ENCODE measurements around the gene APOBEC3H. TPM values are rescaled to one million over a fixed set of nuclear protein-coding genes. Genes with fewer than 3 reads are reported as not detected.
"Not testable (repeated sequence)": the region's sequence is repeated elsewhere in the genome, so short reads cannot be mapped to it uniquely, and the experiment has no call there.

APOBEC3H gene
- polyA plus RNA-seq (2013, experiment 1 of 2) = 0.14 TPM
- 0.14 TPM for polyA plus RNA-seq (2013, experiment 2 of 2)

DNA sequence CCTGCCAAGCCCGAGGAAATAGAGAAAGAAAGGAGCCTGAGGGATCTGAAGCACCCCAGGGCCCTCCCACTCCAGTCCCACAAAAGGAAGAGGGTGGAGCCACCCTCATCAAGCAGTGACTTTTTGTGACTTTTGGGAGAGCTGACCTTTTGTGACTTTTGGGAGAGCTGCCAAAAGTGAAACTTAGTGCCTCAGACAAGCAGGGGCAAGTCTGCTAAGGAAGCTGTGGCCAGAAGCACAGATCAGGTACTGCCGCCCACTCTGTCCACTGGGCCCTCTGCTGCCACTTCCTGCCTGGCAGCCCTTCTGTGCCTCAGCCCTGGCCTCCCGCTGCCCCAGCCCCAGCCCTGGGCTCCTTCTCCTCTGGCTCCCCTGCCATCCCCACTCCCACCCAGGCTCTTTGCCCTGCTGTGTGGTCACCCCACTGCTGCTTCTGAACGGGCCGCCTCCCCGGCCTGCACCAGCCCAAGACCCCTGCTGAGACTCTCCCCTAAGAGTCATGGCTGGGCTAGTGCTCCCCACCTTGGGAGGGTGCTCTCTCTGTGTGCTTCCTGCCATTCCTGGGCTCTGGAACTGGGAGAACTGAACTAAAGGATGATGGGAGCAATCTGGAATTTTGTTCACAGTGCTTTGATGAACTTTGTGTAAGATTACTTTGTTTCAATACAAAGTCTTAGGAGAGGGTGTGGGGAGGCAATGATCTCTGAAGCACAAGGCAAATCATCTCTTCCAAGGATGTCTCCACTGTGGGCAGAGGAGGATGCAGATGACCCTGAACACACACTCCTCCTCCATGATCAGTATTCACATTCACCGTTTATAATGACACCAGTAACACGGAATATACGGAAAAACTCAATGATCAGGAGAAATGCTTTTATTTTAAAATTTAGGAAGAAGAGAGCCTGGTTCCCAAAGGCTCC lies at the start of gene APOBEC3H:
Gene APOBEC3H, plus strand, starts transcription at position 147 of the 923 bp plus-strand sequence. CDS start 3,035 bp downstream, outside the sequence.
- H2BK5ac ChIP-seq (ENCODE audit: low read length) = no peak within 1 kb of the TSS
- no peaks in the 10 kb centered on the region for H3K79me2 ChIP-seq (ENCODE audit: control insufficient read depth, insufficient read depth, low read length)
- H2AK5ac ChIP-seq (ENCODE audit: low read length) = peak within 1 kb of the TSS; percentile 76
- H3K27ac ChIP-seq (ENCODE audit: low read depth, low read length) = peak within 1 kb of the TSS; percentile 9
- no peaks in the 10 kb centered on the region for H3K36me3 ChIP-seq (ENCODE audit: control insufficient read depth, insufficient read depth, low read length)
- H3K4me3 ChIP-seq (ENCODE audit: low read length) = no peak within 1 kb of the TSS
- no peak for DNase-seq
- H2BK15ac ChIP-seq (replicated peaks; ENCODE audit: low read depth) = no peak within 1 kb of the TSS
- no peak within 1 kb of the TSS for H4K8ac ChIP-seq (ENCODE audit: low read depth, low read length)
- H3K4ac ChIP-seq (ENCODE audit: low read depth, low read length) = peak within 1 kb of the TSS; percentile 17
- WGBS (ENCODE audit: extremely low coverage, insufficient coverage, low lambda C conversion rate) = no CpG with 5 or more reads among the region's 9 CpGs
- no peak within 1 kb of the TSS for H3K23ac ChIP-seq (ENCODE audit: low read length)
- peaks cover 6% of the 10 kb centered on the region for H3K4me1 ChIP-seq (ENCODE audit: control insufficient read depth, low read depth, low read length)
- peak within 1 kb of the TSS; percentile 8 for H3K18ac ChIP-seq (ENCODE audit: low read length)
- H3K79me1 ChIP-seq (ENCODE audit: low read length) = no peaks in the 10 kb centered on the region
- no peaks in the 10 kb centered on the region for H3K27me3 ChIP-seq (ENCODE audit: insufficient read depth, low read length, poor library complexity)
- H2BK120ac ChIP-seq (ENCODE audit: low read depth, low read length) = no peak within 1 kb of the TSS
- H3K9ac ChIP-seq (ENCODE audit: low read length) = peak within 1 kb of the TSS; percentile 14
- no peak within 1 kb of the TSS for H4K5ac ChIP-seq (ENCODE audit: low read length)
- H3K4me2 ChIP-seq (ENCODE audit: low read length) = no peak within 1 kb of the TSS
- peak within 1 kb of the TSS; percentile 70 for H3K56ac ChIP-seq (ENCODE audit: low read length)

DNA sequence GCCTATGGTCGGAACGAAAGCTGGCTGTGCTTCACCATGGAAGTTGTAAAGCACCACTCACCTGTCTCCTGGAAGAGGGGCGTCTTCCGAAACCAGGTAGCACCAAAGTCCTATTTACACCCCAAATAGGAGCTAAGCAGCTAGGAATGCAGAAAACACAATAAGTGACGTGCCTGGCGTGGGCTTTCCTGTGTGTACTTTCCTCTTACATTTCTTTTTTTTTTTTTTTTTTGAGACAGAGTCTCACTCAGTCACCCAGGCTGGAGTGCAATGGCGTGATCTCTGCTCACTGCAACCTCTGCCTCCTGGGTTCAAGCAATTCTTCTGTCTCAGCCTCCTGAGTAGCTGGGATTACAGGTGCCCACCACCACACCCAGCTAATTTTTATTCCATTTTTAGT lies 47.6 kb upstream of the APOBEC3H start:
- not testable (repeated sequence) for H2BK15ac ChIP-seq (replicated peaks; ENCODE audit: low read depth); H3K9ac ChIP-seq (ENCODE audit: low read length); H2BK120ac ChIP-seq (ENCODE audit: low read depth, low read length); H2BK5ac ChIP-seq (ENCODE audit: low read length); H3K27me3 ChIP-seq (ENCODE audit: insufficient read depth, low read length, poor library complexity); H3K79me1 ChIP-seq (ENCODE audit: low read length); H3K4me1 ChIP-seq (ENCODE audit: control insufficient read depth, low read depth, low read length); H4K8ac ChIP-seq (ENCODE audit: low read depth, low read length); H3K18ac ChIP-seq (ENCODE audit: low read length); H3K79me2 ChIP-seq (ENCODE audit: control insufficient read depth, insufficient read depth, low read length); DNase-seq; H2AK5ac ChIP-seq (ENCODE audit: low read length); H4K5ac ChIP-seq (ENCODE audit: low read length); H3K27ac ChIP-seq (ENCODE audit: low read depth, low read length); H3K36me3 ChIP-seq (ENCODE audit: control insufficient read depth, insufficient read depth, low read length); H3K23ac ChIP-seq (ENCODE audit: low read length); H3K4ac ChIP-seq (ENCODE audit: low read depth, low read length); H3K4me2 ChIP-seq (ENCODE audit: low read length); H3K56ac ChIP-seq (ENCODE audit: low read length); H3K4me3 ChIP-seq (ENCODE audit: low read length)
- no CpG with 5 or more reads among the region's 7 CpGs for WGBS (ENCODE audit: extremely low coverage, insufficient coverage, low lambda C conversion rate)

- H3K27ac ChIP-seq (ENCODE audit: low read depth, low read length); H3K4me3 ChIP-seq (ENCODE audit: low read length); H3K27me3 ChIP-seq (ENCODE audit: insufficient read depth, low read length, poor library complexity); H3K4me2 ChIP-seq (ENCODE audit: low read length); H4K5ac ChIP-seq (ENCODE audit: low read length); H4K8ac ChIP-seq (ENCODE audit: low read depth, low read length); H3K36me3 ChIP-seq (ENCODE audit: control insufficient read depth, insufficient read depth, low read length); H2BK5ac ChIP-seq (ENCODE audit: low read length); H2BK15ac ChIP-seq (replicated peaks; ENCODE audit: low read depth); H2BK120ac ChIP-seq (ENCODE audit: low read depth, low read length); H3K79me2 ChIP-seq (ENCODE audit: control insufficient read depth, insufficient read depth, low read length); H3K18ac ChIP-seq (ENCODE audit: low read length); H3K79me1 ChIP-seq (ENCODE audit: low read length); DNase-seq; H3K4me1 ChIP-seq (ENCODE audit: control insufficient read depth, low read depth, low read length); H3K4ac ChIP-seq (ENCODE audit: low read depth, low read length); H2AK5ac ChIP-seq (ENCODE audit: low read length); H3K9ac ChIP-seq (ENCODE audit: low read length): not testable (repeated sequence)
- Histone ChIP-seq H3K56ac (ENCODE audit: low read length) (peak overlapping the region; percentile 42), H3K23ac (ENCODE audit: low read length) (peak overlapping the region; percentile 89)
- WGBS (ENCODE audit: extremely low coverage, insufficient coverage, low lambda C conversion rate) = no CpG with 5 or more reads among the region's 18 CpGs
These were observed 45.1 kb upstream of the APOBEC3H start for GRCh38 chr22:39051844-39052495.

DNA sequence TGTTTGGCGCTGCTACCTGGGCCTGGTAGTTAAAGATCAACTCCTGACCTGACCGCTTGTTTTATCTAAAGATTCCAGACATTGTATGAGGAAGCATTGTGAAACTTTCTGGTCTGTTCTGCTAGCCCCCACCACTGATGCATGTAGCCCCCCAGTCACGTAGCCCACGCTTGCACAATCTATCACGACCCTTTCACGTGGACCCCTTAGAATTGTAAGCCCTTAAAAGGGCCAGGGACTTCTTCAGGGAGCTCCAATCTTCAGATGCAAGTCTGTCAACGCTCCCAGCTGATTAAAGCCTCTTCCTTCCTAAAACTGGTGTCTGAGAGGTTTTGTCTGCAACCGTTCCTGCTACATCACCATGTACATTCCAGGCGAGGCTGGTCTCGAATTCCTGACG lies 41.4 kb upstream of the APOBEC3H start:
- H2BK120ac ChIP-seq (ENCODE audit: low read depth, low read length) = no peak overlapping the region
- no CpG with 5 or more reads among the region's 11 CpGs for WGBS (ENCODE audit: extremely low coverage, insufficient coverage, low lambda C conversion rate)
- H3K27me3 ChIP-seq (ENCODE audit: insufficient read depth, low read length, poor library complexity) = no peaks in the 10 kb centered on the region
- no peak overlapping the region for H4K5ac ChIP-seq (ENCODE audit: low read length)
- no peak overlapping the region for H3K4ac ChIP-seq (ENCODE audit: low read depth, low read length)
- no peak overlapping the region for H3K27ac ChIP-seq (ENCODE audit: low read depth, low read length)
- no peak overlapping the region for H2AK5ac ChIP-seq (ENCODE audit: low read length)
- no peak overlapping the region for H3K56ac ChIP-seq (ENCODE audit: low read length)
- H3K4me3 ChIP-seq (ENCODE audit: low read length) = no peak overlapping the region
- no peak overlapping the region for H3K23ac ChIP-seq (ENCODE audit: low read length)
- H2BK15ac ChIP-seq (replicated peaks; ENCODE audit: low read depth) = no peak overlapping the region
- H3K79me2 ChIP-seq (ENCODE audit: control insufficient read depth, insufficient read depth, low read length) = no peaks in the 10 kb centered on the region
- H2BK5ac ChIP-seq (ENCODE audit: low read length) = no peak overlapping the region
- H3K4me2 ChIP-seq (ENCODE audit: low read length) = no peak overlapping the region
- H3K79me1 ChIP-seq (ENCODE audit: low read length) = no peaks in the 10 kb centered on the region
- no peak overlapping the region for H4K8ac ChIP-seq (ENCODE audit: low read depth, low read length)
- no peak overlapping the region for H3K9ac ChIP-seq (ENCODE audit: low read length)
- no peak for DNase-seq
- no peak overlapping the region for H3K18ac ChIP-seq (ENCODE audit: low read length)
- H3K36me3 ChIP-seq (ENCODE audit: control insufficient read depth, insufficient read depth, low read length) = no peaks in the 10 kb centered on the region
- H3K4me1 ChIP-seq (ENCODE audit: control insufficient read depth, low read depth, low read length) = no peaks in the 10 kb centered on the region

DNA sequence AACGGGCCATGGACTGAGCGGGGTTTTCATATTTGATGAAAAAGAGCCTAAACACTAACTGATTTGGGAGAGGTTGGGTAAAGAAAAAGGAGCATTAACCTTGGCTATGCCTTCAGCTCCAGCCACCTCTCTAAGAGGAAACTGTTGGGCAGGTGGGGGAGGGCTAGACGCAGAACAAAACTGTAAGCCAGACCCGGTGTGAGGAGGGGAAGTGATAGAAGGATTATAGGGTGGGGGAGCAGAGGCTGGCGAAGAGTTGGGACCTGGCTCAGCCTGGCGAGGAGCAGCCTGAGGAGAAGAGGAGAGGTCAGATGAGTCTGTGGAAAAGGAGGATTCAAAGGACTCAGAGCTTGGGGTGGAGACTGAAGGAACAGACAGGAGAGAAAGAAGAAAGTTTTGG lies 35.8 kb upstream of the APOBEC3H start:
- H3K23ac ChIP-seq (ENCODE audit: low read length); H2BK5ac ChIP-seq (ENCODE audit: low read length); H2BK15ac ChIP-seq (replicated peaks; ENCODE audit: low read depth); H4K8ac ChIP-seq (ENCODE audit: low read depth, low read length); H3K27ac ChIP-seq (ENCODE audit: low read depth, low read length); H3K36me3 ChIP-seq (ENCODE audit: control insufficient read depth, insufficient read depth, low read length); H2AK5ac ChIP-seq (ENCODE audit: low read length); H3K27me3 ChIP-seq (ENCODE audit: insufficient read depth, low read length, poor library complexity); H2BK120ac ChIP-seq (ENCODE audit: low read depth, low read length); H3K4me3 ChIP-seq (ENCODE audit: low read length); H3K79me1 ChIP-seq (ENCODE audit: low read length); H3K79me2 ChIP-seq (ENCODE audit: control insufficient read depth, insufficient read depth, low read length); H3K9ac ChIP-seq (ENCODE audit: low read length); H3K18ac ChIP-seq (ENCODE audit: low read length); H3K56ac ChIP-seq (ENCODE audit: low read length); H3K4ac ChIP-seq (ENCODE audit: low read depth, low read length); H3K4me1 ChIP-seq (ENCODE audit: control insufficient read depth, low read depth, low read length); H4K5ac ChIP-seq (ENCODE audit: low read length); DNase-seq; H3K4me2 ChIP-seq (ENCODE audit: low read length): not testable (repeated sequence)
- no CpG with 5 or more reads among the region's 6 CpGs for WGBS (ENCODE audit: extremely low coverage, insufficient coverage, low lambda C conversion rate)

Data from mesendoderm (in vitro differentiated cells).